ENCODE results near the gene ZNF225.

- TF ChIP-seq POLR2A (IDR thresholded peaks at IDR 0.05) (no peak), CTCF (IDR thresholded peaks at IDR 0.05) (no peak)
Observed at GRCh38 chr19:44107751-44108150, 5.4 kb upstream of the ZNF225 start.
